ENCODE results near the gene GPNMB.

DNA sequence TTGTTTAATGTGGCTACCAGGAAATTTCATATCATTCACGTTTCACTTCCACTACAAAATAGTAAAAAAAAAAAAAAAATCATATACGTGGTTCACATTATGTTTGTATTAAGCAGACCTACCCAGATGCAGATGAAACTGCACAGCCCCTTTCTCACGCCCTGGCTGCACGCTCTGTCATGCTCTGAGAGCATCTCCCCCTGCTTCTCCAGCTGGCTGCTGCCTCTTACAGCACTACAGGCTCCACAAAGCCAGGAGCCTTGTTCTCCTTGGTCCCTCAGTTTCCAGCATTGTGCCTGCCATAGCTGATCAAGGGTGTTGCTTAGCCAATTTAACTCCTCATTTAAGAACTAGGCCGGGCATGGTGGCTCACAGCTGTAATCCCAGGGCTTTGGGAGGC is 6.9 kb upstream of the GPNMB start:
- no peak for TF ChIP-seq POLR2A (IDR thresholded peaks at IDR 0.05)
- no peak for TF ChIP-seq EP300 (IDR thresholded peaks at IDR 0.05)
- TF ChIP-seq CTCF (IDR thresholded peaks at IDR 0.05) = no peak
